H1 (cell line): Measurements from ENCODE around the gene DICER1. TPM values are rescaled to one million over a fixed set of nuclear protein-coding genes. Genes with fewer than 3 reads are reported as not detected.

Experiments used
- CTCF ChIA-PET: fragments of 300-600 bp; sonication (Branson Sonifier 250); formaldehyde crosslinking; loops from one replicate; lab custom pipeline; 2021; ENCODE audit not compliant: partially characterized antibody; lab: Charles Lee
- POLR2A ChIA-PET: fragments of 300-600 bp; sonication (Branson Sonifier 250); formaldehyde crosslinking; loops from one replicate; lab custom pipeline; 2021; ENCODE audit warnings: inconsistent platforms; ENCODE audit not compliant: partially characterized antibody; lab: Charles Lee
- DNase-seq, 2 experiments: peaks; one replicate each; pipeline versions ENCODE4 v3.0.0 to v3.0.0-alpha.2; 2010 to 2022; ENCODE audit warnings: low spot score in 2 of 2, low read depth in 1 of 2, mixed read lengths in 1 of 2
- FAIRE-seq: peaks from 2 replicates; lab custom pipeline; 2011; peaks lifted over from hg19 to GRCh38; lab: Jason Lieb, UNC
- H2AFZ ChIP-seq: 2 replicates; pipeline ENCODE4 v1.8.1; 2012; ENCODE audit warnings: low read length, inconsistent platforms
- H2AK5ac ChIP-seq: 2 replicates; pipeline ENCODE4 v1.6.1; 2013; ENCODE audit warnings: low read depth, low read length
- H2BK120ac ChIP-seq: replicated peaks from 2 replicates; pipeline ENCODE3; 2013; ENCODE audit warnings: low read depth, low read length, inconsistent platforms
- H2BK12ac ChIP-seq: 2 replicates; pipeline ENCODE4 v1.6.1; 2013; ENCODE audit warnings: low read depth, low read length
- H2BK15ac ChIP-seq: 2 replicates; pipeline ENCODE4 v1.6.1; 2013; ENCODE audit warnings: low read length
- H2BK20ac ChIP-seq: 2 replicates; pipeline ENCODE4 v1.6.1; 2013; ENCODE audit warnings: low read length
- H2BK5ac ChIP-seq: 2 replicates; pipeline ENCODE4 v1.6.1; 2013; ENCODE audit warnings: low read depth, low read length
- H3K14ac ChIP-seq: 2 replicates; pipeline ENCODE4 v1.6.1; 2013; ENCODE audit warnings: inconsistent platforms; ENCODE audit not compliant: insufficient read length
- H3K18ac ChIP-seq: 2 replicates; pipeline ENCODE4 v1.6.1; 2013; ENCODE audit warnings: low read length; ENCODE audit errors: extremely low read depth
- H3K23ac ChIP-seq: 2 replicates; pipeline ENCODE4 v1.6.1; 2013; ENCODE audit warnings: inconsistent platforms; ENCODE audit not compliant: insufficient read length
- H3K23me2 ChIP-seq: 2 replicates; pipeline ENCODE4 v1.6.1; 2013; ENCODE audit warnings: low read depth, low read length
- H3K27ac ChIP-seq: 2 replicates; pipeline ENCODE4 v1.6.1; 2011; ENCODE audit warnings: low read depth, low read length, inconsistent platforms
- H3K27me3 ChIP-seq, 4 experiments: replicated peaks in 1 of 4; 1 replicate in 1 of 4; 2 replicates in 3 of 4; pipeline versions ENCODE4 v1.6.1 to v1.8.1; 2011 to 2013; ENCODE audit warnings: low read length in 3 of 4, mild to moderate bottlenecking in 3 of 4, inconsistent platforms in 2 of 4, mixed read lengths in 2 of 4, moderate library complexity in 1 of 4; ENCODE audit not compliant: control insufficient read depth in 3 of 4, insufficient read depth in 3 of 4; ENCODE audit errors: extremely low read depth in 1 of 4
- H3K36me3 ChIP-seq, 4 experiments: 2 replicates each; pipeline versions ENCODE4 v1.6.1 to v1.8.1; 2011 to 2013; ENCODE audit warnings: mild to moderate bottlenecking in 4 of 4, low read length in 3 of 4, moderate library complexity in 2 of 4, control low read depth in 1 of 4, inconsistent platforms in 1 of 4; ENCODE audit not compliant: insufficient read depth in 4 of 4, control insufficient read depth in 2 of 4
- H3K4ac ChIP-seq: replicated peaks from 2 replicates; pipeline ENCODE3; 2013; ENCODE audit warnings: low read length, low read depth, mixed read lengths, inconsistent platforms; ENCODE audit not compliant: insufficient read length
- H3K4me1 ChIP-seq, 4 experiments: replicated peaks in 1 of 4; 1 replicate in 1 of 4; 2 replicates in 3 of 4; pipeline versions ENCODE4 v1.6.1 to v1.8.1; 2011 to 2013; ENCODE audit warnings: low read length in 3 of 4, inconsistent platforms in 2 of 4, mixed read lengths in 1 of 4; ENCODE audit not compliant: insufficient read depth in 4 of 4, control insufficient read depth in 3 of 4
- H3K4me2 ChIP-seq, 2 experiments: 2 replicates each; pipeline versions ENCODE4 v1.6.1 to v1.8.1; 2011 to 2013; ENCODE audit warnings: low read depth in 2 of 2, low read length in 2 of 2, control low read depth in 1 of 2, inconsistent platforms in 1 of 2, mild to moderate bottlenecking in 1 of 2; ENCODE audit not compliant: insufficient read depth in 1 of 2
- H3K4me3 ChIP-seq, 4 experiments: fragments of 200-600, 300-600 bp in 1 of 4; sonication (generic), shearing (Covaris generic), sonication (Bioruptor Twin) in 1 of 4; 2 replicates each; pipeline versions ENCODE4 v1.5.1 to v1.8.1; 2011 to 2016; ENCODE audit warnings: low read length in 4 of 4, low read depth in 3 of 4, control low read depth in 2 of 4, inconsistent platforms in 2 of 4, mild to moderate bottlenecking in 2 of 4, mixed read lengths in 1 of 4, moderate library complexity in 1 of 4; ENCODE audit not compliant: insufficient read depth in 2 of 4; ENCODE audit errors: extremely low read depth in 1 of 4
- H3K56ac ChIP-seq: replicated peaks from 2 replicates; pipeline ENCODE3; 2013; ENCODE audit warnings: low read depth, mild to moderate bottlenecking, mixed read lengths, low read length, inconsistent platforms; ENCODE audit not compliant: insufficient read length
- H3K79me1 ChIP-seq: 2 replicates; pipeline ENCODE4 v1.6.1; 2013; ENCODE audit warnings: low read depth, low read length, control low read depth
- H3K79me2 ChIP-seq, 2 experiments: 2 replicates each; pipeline versions ENCODE4 v1.6.1 to v1.8.1; 2012 to 2013; ENCODE audit warnings: low read length in 2 of 2, mild to moderate bottlenecking in 2 of 2, inconsistent platforms in 1 of 2; ENCODE audit not compliant: insufficient read depth in 2 of 2, control insufficient read depth in 1 of 2
- H3K9ac ChIP-seq, 4 experiments: replicated peaks in 1 of 4; 1 replicate in 1 of 4; 2 replicates in 3 of 4; pipeline versions ENCODE4 v1.6.1 to v1.8.1; 2011 to 2013; ENCODE audit warnings: low read depth in 3 of 4, low read length in 3 of 4, control low read depth in 2 of 4, mild to moderate bottlenecking in 2 of 4, moderate library complexity in 2 of 4, inconsistent platforms in 1 of 4; ENCODE audit errors: extremely low read depth in 1 of 4
- H3K9me3 ChIP-seq, 2 experiments: 2 replicates each; pipeline versions ENCODE4 v1.6.1 to v1.8.1; 2012 to 2013; ENCODE audit warnings: mild to moderate bottlenecking in 2 of 2, moderate library complexity in 2 of 2, control low read depth in 1 of 2, inconsistent platforms in 1 of 2, low read depth in 1 of 2, low read length in 1 of 2, mixed read lengths in 1 of 2; ENCODE audit not compliant: insufficient read depth in 2 of 2
- H4K20me1 ChIP-seq, 2 experiments: replicated peaks in 1 of 2; 2 replicates each; pipeline versions ENCODE3 to v1.8.1; 2011 to 2013; ENCODE audit warnings: inconsistent platforms in 2 of 2, low read length in 2 of 2, mild to moderate bottlenecking in 1 of 2; ENCODE audit not compliant: insufficient read depth in 2 of 2, control insufficient read depth in 1 of 2
- H4K5ac ChIP-seq: 2 replicates; pipeline ENCODE4 v1.6.1; 2013; ENCODE audit warnings: low read length, low read depth, mixed read lengths, inconsistent platforms; ENCODE audit not compliant: insufficient read length
- H4K8ac ChIP-seq: 2 replicates; pipeline ENCODE4 v1.8.0; 2013; ENCODE audit warnings: mild to moderate bottlenecking, moderate library complexity, low read length, inconsistent platforms; ENCODE audit not compliant: insufficient read depth; ENCODE audit errors: extremely low read depth
- H4K91ac ChIP-seq: replicated peaks from 2 replicates; pipeline ENCODE3; 2013; ENCODE audit warnings: low read length, mixed read lengths, inconsistent platforms; ENCODE audit not compliant: insufficient read length
- BACH1 ChIP-seq: IDR thresholded peaks from 2 replicates; pipeline ENCODE4 v1.6.1; 2012; ENCODE audit warnings: low read length, improper control_type of control experiment
- BCL11A ChIP-seq, 2 experiments: IDR thresholded peaks; one replicate each; pipeline ENCODE4 v1.6.1; 2011; ENCODE audit warnings: low read depth in 2 of 2, low read length in 2 of 2, mild to moderate bottlenecking in 2 of 2
- CBX8 ChIP-seq: fragments of 300-800, 300-1000 bp; sonication (generic); IDR thresholded peaks from 2 replicates; pipeline ENCODE4 v1.7.1; 2016; ENCODE audit warnings: low read depth, low read length, borderline replicate concordance
- CHD2 ChIP-seq: IDR thresholded peaks from 2 replicates; pipeline ENCODE4 v1.6.1; 2012; ENCODE audit warnings: low read length, improper control_type of control experiment
- CTBP2 ChIP-seq: IDR thresholded peaks from 2 replicates; pipeline ENCODE4 v1.7.0; 2011; ENCODE audit warnings: borderline replicate concordance, mild to moderate bottlenecking, moderate library complexity, mixed read lengths, low read length; ENCODE audit not compliant: insufficient read depth, insufficient read length
- GTF2F1 ChIP-seq: IDR thresholded peaks from 2 replicates; pipeline ENCODE4 v1.6.1; 2012; ENCODE audit warnings: low read depth, low read length, improper control_type of control experiment, borderline replicate concordance
- POU5F1 ChIP-seq: IDR thresholded peaks from 2 replicates; pipeline ENCODE4 v1.6.1; 2011; ENCODE audit warnings: low read depth, mild to moderate bottlenecking, low read length, moderate library complexity
- SIN3A ChIP-seq, 2 experiments: IDR thresholded peaks in 1 of 2; conservative IDR thresholded peaks in 1 of 2; 2 replicates each; pipeline ENCODE4 v1.6.1; 2011 to 2012; ENCODE audit warnings: low read length in 2 of 2, improper control_type of control experiment in 1 of 2, low read depth in 1 of 2, mild to moderate bottlenecking in 1 of 2
- SIRT6 ChIP-seq: IDR thresholded peaks from one replicate; pipeline ENCODE4 v1.7.1; 2012; ENCODE audit warnings: low read length, inconsistent platforms
- SP1 ChIP-seq: IDR thresholded peaks from 2 replicates; pipeline ENCODE4 v1.6.1; 2011; ENCODE audit warnings: low read depth, low read length
- SUZ12 ChIP-seq: fragments of 200-600 bp; sonication (generic); IDR thresholded peaks from 2 replicates; pipeline ENCODE4 v1.6.1; 2012; ENCODE audit warnings: mild to moderate bottlenecking, inconsistent platforms, low read length, moderate library complexity, mixed read lengths
- WGBS, 2 experiments: shearing (Covaris generic) in 1 of 2; methylation state at CpG; one replicate each; pipeline versions ENCODE4 v1.1.6 to v1.1.7; 2013 to 2015; ENCODE audit warnings: low lambda C conversion rate in 2 of 2, mixed read lengths in 2 of 2, inconsistent platforms in 1 of 2, low coverage in 1 of 2, missing lambda C conversion rate in 1 of 2; ENCODE audit not compliant: insufficient replicate concordance in 2 of 2, insufficient coverage in 1 of 2, insufficient read length in 1 of 2; ENCODE audit errors: extremely low coverage in 1 of 2, missing lambda C conversion rate in 1 of 2; 5-methylcytosine and 5-hydroxymethylcytosine counted together
- polyA plus RNA-seq, 7 experiments: library from polyadenylated mRNA; depleted of rRNA in 3 of 7; stranded (reverse) in 5 of 7; unstranded in 2 of 7; fragments of >200 nt in 5 of 7; fragments of 200-250 nt in 2 of 7; gene quantifications; 1 replicate in 5 of 7; 2 replicates in 1 of 7; 4 replicates in 1 of 7; pipeline versions ENCODE4 v1.2.1 to v1.2.3, GENCODE V29; 2011 to 2013; ENCODE audit warnings: missing spikeins in 2 of 7, mixed read lengths in 2 of 7
- total RNA-seq: library from RNA; stranded (reverse); fragmentation: NEBNext Ultra II Directional; extraction: Animal tissue kit (Norgen Biotek cat#: 25700); gene quantifications from 2 replicates; pipeline ENCODE4 v1.2.1, GENCODE V29; 2021
- TF ChIP-seq, protein P1 (sequence below): IDR thresholded peaks from 2 replicates; pipeline ENCODE4 v1.6.1; 2012; ENCODE audit warnings: low read length, inconsistent platforms

The DICER1 gene
- total and polyA plus RNA-seq, 2 of the 8 experiments (the other 6 are each of a cell fraction or from before 2014, with no cell fraction given) = 11.9 to 61.8 TPM

- Histone ChIP-seq H3K9ac (no peak overlapping the region; a peak in 1 of 7 replicates), H3K14ac (no peak overlapping the region), H4K91ac (no peak overlapping the region), H3K36me3 (no peaks in the 10 kb centered on the region), H3K4me1 (peaks cover 0 to 4% (median 0%) of the 10 kb centered on the region in 4 experiments; a peak in 2 of 7 replicates), H4K8ac (no peak overlapping the region), H3K23ac (no peak overlapping the region), H2BK20ac (no peak overlapping the region), H3K4me3 (no peak overlapping the region), H2BK12ac (no peak overlapping the region), H2AFZ (no peak overlapping the region), H3K4ac (no peak overlapping the region), H2BK5ac (no peak overlapping the region), H3K18ac (no peak overlapping the region), H3K9me3 (no peaks in the 10 kb centered on the region), H2BK15ac (no peak overlapping the region), H4K5ac (no peak overlapping the region), H3K27me3 (peaks cover 0 to 4% (median 0%) of the 10 kb centered on the region in 4 experiments; a peak in 2 of 7 replicates), H2AK5ac (no peak overlapping the region), H3K23me2 (peaks cover 5% of the 10 kb centered on the region; the same call in 1 of the 2 replicates), H3K27ac (no peak overlapping the region), H4K20me1 (no peaks in the 10 kb centered on the region), H3K79me1 (no peaks in the 10 kb centered on the region), H2BK120ac (no peak overlapping the region), H3K79me2 (no peaks in the 10 kb centered on the region), H3K4me2 (no peak overlapping the region), H3K56ac (no peak overlapping the region)
- ChIA-PET POLR2A (interaction anchor here (0.6 kb wide), 1 partner anchor 81 kb away, joined by 3 read pairs; no protein-coding TSS in a partner anchor), CTCF (interaction anchor here (1.0 kb wide), 1 partner anchor 82 kb away, joined by 3 read pairs; no protein-coding TSS in a partner anchor)
- FAIRE-seq (no peak), DNase-seq (no peak)
- WGBS, 2 experiments = 89% methylated on average over 15 of the region's 15 CpGs; no CpG with 5 or more reads in 1 of the 2 experiments
- TF ChIP-seq POU5F1 (no peak), BACH1 (no peak), SIN3A (conservative IDR thresholded peaks at IDR 0.05 in 1 of 2, IDR thresholded peaks at IDR 0.05 in 1 of 2; ENCODE audit: low read depth in 1 of 2, low read length in 2 of 2) (no peak), SP1 (no peak), CHD2 (no peak), GTF2F1 (no peak), BCL11A (IDR thresholded peaks at IDR 0.05; ENCODE audit: low read depth in 2 of 2, low read length in 2 of 2) (no peak), CBX8 (no peak), SUZ12 (no peak), SIRT6 (no peak), CTBP2 (no peak)
- TF ChIP-seq, protein P1, sequence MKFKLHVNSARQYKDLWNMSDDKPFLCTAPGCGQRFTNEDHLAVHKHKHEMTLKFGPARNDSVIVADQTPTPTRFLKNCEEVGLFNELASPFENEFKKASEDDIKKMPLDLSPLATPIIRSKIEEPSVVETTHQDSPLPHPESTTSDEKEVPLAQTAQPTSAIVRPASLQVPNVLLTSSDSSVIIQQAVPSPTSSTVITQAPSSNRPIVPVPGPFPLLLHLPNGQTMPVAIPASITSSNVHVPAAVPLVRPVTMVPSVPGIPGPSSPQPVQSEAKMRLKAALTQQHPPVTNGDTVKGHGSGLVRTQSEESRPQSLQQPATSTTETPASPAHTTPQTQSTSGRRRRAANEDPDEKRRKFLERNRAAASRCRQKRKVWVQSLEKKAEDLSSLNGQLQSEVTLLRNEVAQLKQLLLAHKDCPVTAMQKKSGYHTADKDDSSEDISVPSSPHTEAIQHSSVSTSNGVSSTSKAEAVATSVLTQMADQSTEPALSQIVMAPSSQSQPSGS = no peak
These were observed 111.4 kb downstream of the DICER1 start for GRCh38 chr14:95045836-95046430.
